ENCODE data around the gene RARB.

DNA sequence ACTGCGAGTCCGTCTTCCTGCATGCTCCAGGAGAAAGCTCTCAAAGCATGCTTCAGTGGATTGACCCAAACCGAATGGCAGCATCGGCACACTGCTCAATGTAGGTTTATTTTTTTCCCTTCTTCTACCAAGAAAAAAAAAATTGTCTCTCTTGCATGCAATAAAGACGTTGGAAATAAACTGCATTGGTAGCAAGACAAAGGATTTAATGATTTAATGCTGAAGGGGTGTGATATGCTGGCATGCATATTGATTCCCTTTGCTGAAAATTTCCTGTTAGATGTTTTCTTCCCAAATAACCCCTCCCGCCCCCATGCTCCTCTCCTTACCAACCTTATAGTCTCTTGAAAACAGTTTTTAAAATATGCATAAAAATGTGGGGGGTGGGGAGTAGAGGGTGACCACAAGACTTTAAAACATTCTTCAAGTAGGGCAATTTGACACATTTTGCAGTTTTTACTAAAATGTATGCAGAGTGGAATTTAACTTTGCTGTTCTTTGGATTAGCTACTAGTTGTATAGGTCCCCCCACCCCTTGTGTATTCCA is 799 bp downstream of the RARB start:
- TF ChIP-seq, protein P1, sequence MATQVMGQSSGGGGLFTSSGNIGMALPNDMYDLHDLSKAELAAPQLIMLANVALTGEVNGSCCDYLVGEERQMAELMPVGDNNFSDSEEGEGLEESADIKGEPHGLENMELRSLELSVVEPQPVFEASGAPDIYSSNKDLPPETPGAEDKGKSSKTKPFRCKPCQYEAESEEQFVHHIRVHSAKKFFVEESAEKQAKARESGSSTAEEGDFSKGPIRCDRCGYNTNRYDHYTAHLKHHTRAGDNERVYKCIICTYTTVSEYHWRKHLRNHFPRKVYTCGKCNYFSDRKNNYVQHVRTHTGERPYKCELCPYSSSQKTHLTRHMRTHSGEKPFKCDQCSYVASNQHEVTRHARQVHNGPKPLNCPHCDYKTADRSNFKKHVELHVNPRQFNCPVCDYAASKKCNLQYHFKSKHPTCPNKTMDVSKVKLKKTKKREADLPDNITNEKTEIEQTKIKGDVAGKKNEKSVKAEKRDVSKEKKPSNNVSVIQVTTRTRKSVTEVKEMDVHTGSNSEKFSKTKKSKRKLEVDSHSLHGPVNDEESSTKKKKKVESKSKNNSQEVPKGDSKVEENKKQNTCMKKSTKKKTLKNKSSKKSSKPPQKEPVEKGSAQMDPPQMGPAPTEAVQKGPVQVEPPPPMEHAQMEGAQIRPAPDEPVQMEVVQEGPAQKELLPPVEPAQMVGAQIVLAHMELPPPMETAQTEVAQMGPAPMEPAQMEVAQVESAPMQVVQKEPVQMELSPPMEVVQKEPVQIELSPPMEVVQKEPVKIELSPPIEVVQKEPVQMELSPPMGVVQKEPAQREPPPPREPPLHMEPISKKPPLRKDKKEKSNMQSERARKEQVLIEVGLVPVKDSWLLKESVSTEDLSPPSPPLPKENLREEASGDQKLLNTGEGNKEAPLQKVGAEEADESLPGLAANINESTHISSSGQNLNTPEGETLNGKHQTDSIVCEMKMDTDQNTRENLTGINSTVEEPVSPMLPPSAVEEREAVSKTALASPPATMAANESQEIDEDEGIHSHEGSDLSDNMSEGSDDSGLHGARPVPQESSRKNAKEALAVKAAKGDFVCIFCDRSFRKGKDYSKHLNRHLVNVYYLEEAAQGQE (IDR thresholded peaks at IDR 0.05; ENCODE audit: insufficient replicate concordance, low read depth): no peak
- TF ChIP-seq, protein P2, sequence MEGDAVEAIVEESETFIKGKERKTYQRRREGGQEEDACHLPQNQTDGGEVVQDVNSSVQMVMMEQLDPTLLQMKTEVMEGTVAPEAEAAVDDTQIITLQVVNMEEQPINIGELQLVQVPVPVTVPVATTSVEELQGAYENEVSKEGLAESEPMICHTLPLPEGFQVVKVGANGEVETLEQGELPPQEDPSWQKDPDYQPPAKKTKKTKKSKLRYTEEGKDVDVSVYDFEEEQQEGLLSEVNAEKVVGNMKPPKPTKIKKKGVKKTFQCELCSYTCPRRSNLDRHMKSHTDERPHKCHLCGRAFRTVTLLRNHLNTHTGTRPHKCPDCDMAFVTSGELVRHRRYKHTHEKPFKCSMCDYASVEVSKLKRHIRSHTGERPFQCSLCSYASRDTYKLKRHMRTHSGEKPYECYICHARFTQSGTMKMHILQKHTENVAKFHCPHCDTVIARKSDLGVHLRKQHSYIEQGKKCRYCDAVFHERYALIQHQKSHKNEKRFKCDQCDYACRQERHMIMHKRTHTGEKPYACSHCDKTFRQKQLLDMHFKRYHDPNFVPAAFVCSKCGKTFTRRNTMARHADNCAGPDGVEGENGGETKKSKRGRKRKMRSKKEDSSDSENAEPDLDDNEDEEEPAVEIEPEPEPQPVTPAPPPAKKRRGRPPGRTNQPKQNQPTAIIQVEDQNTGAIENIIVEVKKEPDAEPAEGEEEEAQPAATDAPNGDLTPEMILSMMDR (IDR thresholded peaks at IDR 0.05; ENCODE audit: insufficient read depth, low read length): no peak
